Hepatocyte (in vitro differentiated cells): Measurements from ENCODE around the gene PBX3. TPM values are rescaled to one million over a fixed set of nuclear protein-coding genes. Genes with fewer than 3 reads are reported as not detected.

Experiments
- DNase-seq: peaks from one replicate; pipeline ENCODE4 v3.0.0-alpha.2; 2016; ENCODE audit warnings: low spot score
- H2AFZ ChIP-seq: fragments of 200-600 bp; sonication (generic); 2 replicates; pipeline ENCODE4 v1.6.0; 2016; ENCODE audit warnings: antibody characterized with exemption, mild to moderate bottlenecking
- H3K27ac ChIP-seq: fragments of 200-600 bp; sonication (generic); 2 replicates; pipeline ENCODE4 v1.5.1; 2016; ENCODE audit warnings: mild to moderate bottlenecking
- H3K27me3 ChIP-seq: fragments of 200-600 bp; sonication (generic); 2 replicates; pipeline ENCODE4 v1.6.1; 2016
- H3K36me3 ChIP-seq: fragments of 200-600 bp; sonication (generic); replicated peaks from 2 replicates; pipeline ENCODE4 v1.5.1; 2016; ENCODE audit warnings: low read depth; ENCODE audit not compliant: insufficient read depth
- H3K4me1 ChIP-seq: fragments of 200-600 bp; sonication (generic); 2 replicates; pipeline ENCODE4 v1.5.1; 2016; ENCODE audit warnings: mild to moderate bottlenecking, moderate library complexity; ENCODE audit not compliant: insufficient read depth
- H3K4me2 ChIP-seq: fragments of 200-600 bp; sonication (generic); 2 replicates; pipeline ENCODE4 v1.6.0; 2016
- H3K4me3 ChIP-seq: fragments of 200-600 bp; sonication (generic); 2 replicates; pipeline ENCODE4 v1.5.1; 2016; ENCODE audit warnings: mild to moderate bottlenecking
- H3K79me2 ChIP-seq: fragments of 200-600 bp; sonication (generic); 2 replicates; pipeline ENCODE4 v1.6.0; 2017; ENCODE audit warnings: mild to moderate bottlenecking
- H3K9me2 ChIP-seq: fragments of 200-600 bp; sonication (generic); replicated peaks from 2 replicates; pipeline ENCODE4 v1.6.0; 2017; ENCODE audit warnings: mild to moderate bottlenecking; ENCODE audit not compliant: insufficient read depth
- H3K9me3 ChIP-seq: fragments of 200-600 bp; sonication (generic); 2 replicates; pipeline ENCODE4 v1.5.1; 2016; ENCODE audit warnings: low read depth, mild to moderate bottlenecking
- H4K20me1 ChIP-seq: fragments of 200-600 bp; sonication (generic); 2 replicates; pipeline ENCODE4 v1.6.0; 2016; ENCODE audit warnings: mild to moderate bottlenecking; ENCODE audit not compliant: insufficient read depth, poor library complexity, severe bottlenecking
- CTCF ChIP-seq: fragments of 200-600 bp; sonication (generic); IDR thresholded peaks from 2 replicates; pipeline ENCODE4 v1.5.1; 2016; ENCODE audit warnings: antibody characterized with exemption, mild to moderate bottlenecking; ENCODE audit not compliant: poor library complexity
- EZH2 ChIP-seq: fragments of 200-600 bp; sonication (generic); IDR thresholded peaks from 2 replicates; pipeline ENCODE4 v1.6.1; 2016; ENCODE audit warnings: antibody characterized with exemption, mild to moderate bottlenecking, borderline replicate concordance
- EZH2phosphoT487 ChIP-seq: fragments of 200-600 bp; sonication (generic); IDR thresholded peaks from one replicate; pipeline ENCODE4 v1.6.1; 2018; ENCODE audit warnings: antibody characterized with exemption, mild to moderate bottlenecking, low read depth, moderate library complexity; ENCODE audit not compliant: unreplicated experiment, severe bottlenecking
- WGBS: methylation state at CpG from one replicate; pipeline ENCODE4 v1.1.6; 2016; ENCODE audit warnings: low lambda C conversion rate; ENCODE audit errors: missing lambda C conversion rate; 5-methylcytosine and 5-hydroxymethylcytosine counted together
- polyA plus RNA-seq: library from polyadenylated mRNA; unstranded; fragments of >200 nt; fragmentation: Nextera tagmentation; extraction: Ambion mirVana; gene quantifications from 2 replicates; pipeline ENCODE4 v1.2.1, GENCODE V29; 2016
- total RNA-seq: library from RNA; depleted of rRNA; stranded (reverse); fragments of >200 nt; gene quantifications from 2 replicates; pipeline ENCODE4 v1.2.3, GENCODE V29; 2014

The PBX3 gene
- total and polyA plus RNA-seq, 2 experiments from 2014 or later = 15.9 to 23.3 TPM

- no peaks in the 10 kb centered on the region for H3K36me3 ChIP-seq
- no peaks in the 10 kb centered on the region for H4K20me1 ChIP-seq
- peaks cover 4% of the 10 kb centered on the region for H3K4me1 ChIP-seq
- H3K9me3 ChIP-seq = no peaks in the 10 kb centered on the region
- H3K27me3 ChIP-seq = peaks cover 4% of the 10 kb centered on the region
- H3K79me2 ChIP-seq = peaks cover 30% of the 10 kb centered on the region
- no peak overlapping the region for H3K4me3 ChIP-seq
- no peak overlapping the region for H3K27ac ChIP-seq
- WGBS = 28% methylated on average over 2 of the region's 2 CpGs
- DNase-seq = no peak
- H3K9me2 ChIP-seq = no peaks in the 10 kb centered on the region
- H2AFZ ChIP-seq = no peak overlapping the region
- H3K4me2 ChIP-seq = no peak overlapping the region
- TF ChIP-seq EZH2 = no peak
- TF ChIP-seq EZH2phosphoT487 = no peak
- no peak for TF ChIP-seq CTCF
Measured at GRCh38 chr9:125754096-125754495, 6.9 kb downstream of the PBX3 start.

GRCh38 chr9:125755340-125755739, 8.2 kb downstream of the PBX3 start:
- Histone ChIP-seq H3K79me2 (peaks cover 30% of the 10 kb centered on the region), H3K36me3 (no peaks in the 10 kb centered on the region), H3K4me3 (no peak overlapping the region), H3K9me3 (no peaks in the 10 kb centered on the region), H3K27me3 (peaks cover 4% of the 10 kb centered on the region), H3K9me2 (no peaks in the 10 kb centered on the region), H3K4me2 (no peak overlapping the region), H2AFZ (no peak overlapping the region), H3K4me1 (peaks cover 15% of the 10 kb centered on the region), H3K27ac (no peak overlapping the region), H4K20me1 (no peaks in the 10 kb centered on the region)
- no peak for DNase-seq
- TF ChIP-seq EZH2 (no peak), EZH2phosphoT487 (no peak), CTCF (no peak)
- 88% methylated on average over 1 of the region's 1 CpG for WGBS

- Histone ChIP-seq H3K9me3 (no peaks in the 10 kb centered on the region), H3K4me2 (no peak overlapping the region), H2AFZ (no peak overlapping the region), H3K36me3 (no peaks in the 10 kb centered on the region), H3K79me2 (peaks cover 35% of the 10 kb centered on the region), H3K4me1 (peaks cover 15% of the 10 kb centered on the region), H3K27ac (no peak overlapping the region), H3K9me2 (no peaks in the 10 kb centered on the region), H4K20me1 (no peaks in the 10 kb centered on the region), H3K4me3 (no peak overlapping the region), H3K27me3 (peaks cover 4% of the 10 kb centered on the region)
- TF ChIP-seq EZH2phosphoT487 (no peak), EZH2 (no peak), CTCF (no peak)
- DNase-seq = no peak
- WGBS = 91% methylated on average over 4 of the region's 4 CpGs
Measured at GRCh38 chr9:125756518-125756917, 9.3 kb downstream of the PBX3 start.

- H3K9me2 ChIP-seq = no peaks in the 10 kb centered on the region
- 78% methylated on average over 1 of the region's 1 CpG for WGBS
- H3K27ac ChIP-seq = no peak overlapping the region
- no peak for DNase-seq
- no peak overlapping the region for H3K4me3 ChIP-seq
- H3K9me3 ChIP-seq = no peaks in the 10 kb centered on the region
- no peak overlapping the region for H2AFZ ChIP-seq
- peaks cover 4% of the 10 kb centered on the region for H3K27me3 ChIP-seq
- TF ChIP-seq CTCF (no peak), EZH2 (no peak), EZH2phosphoT487 (no peak)
- H3K36me3 ChIP-seq = no peaks in the 10 kb centered on the region
- no peak overlapping the region for H3K4me2 ChIP-seq
- peaks cover 15% of the 10 kb centered on the region for H3K4me1 ChIP-seq
- no peaks in the 10 kb centered on the region for H4K20me1 ChIP-seq
- H3K79me2 ChIP-seq = peaks cover 32% of the 10 kb centered on the region
Measured at GRCh38 chr9:125757834-125758233, 10.7 kb downstream of the PBX3 start.
